HG03469 (cell line): ENCODE results near the gene FOXG1.

Experiments
- ATAC-seq: cut with Tn5 transposase; IDR thresholded peaks from one replicate; pipeline ENCODE4 v1.9.1; 2021; ENCODE audit warnings: mild to moderate bottlenecking, moderate library complexity, moderate number of reproducible peaks; ENCODE audit not compliant: unreplicated experiment

Gene FOXG1

GRCh38 chr14:28766469-28766955 lies at the start of gene FOXG1:
Gene FOXG1 (plus strand): TSS chr14:28766787. CDS start chr14:28767280, 493 bp downstream.
- ATAC-seq, result no peak

- no peak for ATAC-seq
Measured at GRCh38 chr14:28719130-28719529, 47.5 kb upstream of the FOXG1 start.

- no peak for ATAC-seq
Measured at GRCh38 chr14:28731358-28731757, 35.2 kb upstream of the FOXG1 start.

- no peak for ATAC-seq
Measured at GRCh38 chr14:28742171-28742846, 24.3 kb upstream of the FOXG1 start.

- no peak for ATAC-seq
Measured at GRCh38 chr14:28744126-28744525, 22.5 kb upstream of the FOXG1 start.

- ATAC-seq, result no peak
Measured at GRCh38 chr14:28745176-28745575, 21.4 kb upstream of the FOXG1 start.

GRCh38 chr14:28746247-28746646 lies 20.3 kb upstream of the FOXG1 start:
- ATAC-seq, result no peak

GRCh38 chr14:28751467-28752058 lies 15.0 kb upstream of the FOXG1 start:
- peak; percentile 48 for ATAC-seq

- no peak for ATAC-seq
Measured at GRCh38 chr14:28754209-28754985, 12.2 kb upstream of the FOXG1 start.

- no peak for ATAC-seq
Measured at GRCh38 chr14:28755198-28755815, 11.3 kb upstream of the FOXG1 start.

GRCh38 chr14:28755884-28756268 lies 10.7 kb upstream of the FOXG1 start:
- ATAC-seq, result no peak

- ATAC-seq, result no peak
Measured at GRCh38 chr14:28756269-28756883, 10.2 kb upstream of the FOXG1 start.

GRCh38 chr14:28756884-28757570 lies 9.6 kb upstream of the FOXG1 start:
- no peak for ATAC-seq

GRCh38 chr14:28757786-28758185 lies 8.8 kb upstream of the FOXG1 start:
- no peak for ATAC-seq

- no peak for ATAC-seq
Measured at GRCh38 chr14:28758253-28758884, 8.2 kb upstream of the FOXG1 start.

- no peak for ATAC-seq
Measured at GRCh38 chr14:28758885-28759652, 7.5 kb upstream of the FOXG1 start.

- no peak for ATAC-seq
Measured at GRCh38 chr14:28759653-28760313, 6.8 kb upstream of the FOXG1 start.

- ATAC-seq, result no peak
Measured at GRCh38 chr14:28760431-28760996, 6.1 kb upstream of the FOXG1 start.
